ENCODE measurements around the gene ARHGAP28. TPM values are rescaled to one million over a fixed set of nuclear protein-coding genes. Genes with fewer than 3 reads are reported as not detected.

ARHGAP28 gene
- total and polyA plus RNA-seq, 5 donors: 0.93 to 6.1 (median 4.0) TPM

DNA sequence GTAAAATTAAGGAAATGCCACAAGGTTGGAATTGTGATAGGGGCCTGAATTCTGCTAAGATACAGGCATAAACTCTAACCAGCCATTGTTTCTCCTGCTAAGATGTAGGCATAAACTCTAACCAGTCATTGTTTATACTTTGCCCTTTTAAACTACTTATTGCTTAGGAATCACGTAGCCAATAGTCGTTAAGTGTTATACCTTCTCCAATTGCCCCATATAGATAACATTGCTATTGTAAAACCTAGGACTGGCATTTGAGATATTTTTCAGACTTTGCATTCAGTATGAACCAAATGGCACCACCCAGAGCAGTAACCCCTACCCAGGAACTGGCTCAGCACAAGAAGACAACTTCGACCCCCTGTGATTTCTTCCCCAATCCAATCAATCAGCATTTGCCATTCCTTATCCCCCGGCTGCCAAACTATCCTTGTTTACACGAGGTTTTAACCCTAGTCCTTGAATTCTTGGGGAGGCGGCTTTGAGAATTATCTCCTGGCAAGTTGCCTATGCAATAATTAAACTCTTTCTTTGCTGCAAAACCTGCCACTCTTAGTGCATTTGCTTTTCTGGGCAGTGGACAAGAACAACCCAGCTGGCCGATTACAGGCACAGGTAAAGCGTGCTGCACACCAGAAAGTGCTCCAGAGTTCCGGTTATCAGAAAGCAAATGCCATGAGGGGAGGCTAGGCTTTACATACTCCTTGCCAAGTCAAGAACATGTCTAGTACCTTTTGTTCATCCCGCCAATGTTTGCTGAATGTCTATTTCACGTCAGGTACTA lies 220.5 kb downstream of the ARHGAP28 start:
- Histone ChIP-seq H3K27ac (ENCODE audit: low read length) (no peak overlapping the region), H3K9me3 (ENCODE audit: control insufficient read depth, low read length) (no peaks in the 10 kb centered on the region), H3K27me3 (ENCODE audit: control insufficient read depth, insufficient read depth) (no peaks in the 10 kb centered on the region), H3K4me3 (ENCODE audit: low read length) (no peak overlapping the region), H3K4me1 (ENCODE audit: control insufficient read depth, insufficient read depth, low read length) (no peaks in the 10 kb centered on the region)
- intact Hi-C loops (cut with DNase I): no loop called here
- ATAC-seq (no peak), DNase-seq (no peak)
- WGBS: 74% methylated on average over 11 of the region's 11 CpGs

DNA sequence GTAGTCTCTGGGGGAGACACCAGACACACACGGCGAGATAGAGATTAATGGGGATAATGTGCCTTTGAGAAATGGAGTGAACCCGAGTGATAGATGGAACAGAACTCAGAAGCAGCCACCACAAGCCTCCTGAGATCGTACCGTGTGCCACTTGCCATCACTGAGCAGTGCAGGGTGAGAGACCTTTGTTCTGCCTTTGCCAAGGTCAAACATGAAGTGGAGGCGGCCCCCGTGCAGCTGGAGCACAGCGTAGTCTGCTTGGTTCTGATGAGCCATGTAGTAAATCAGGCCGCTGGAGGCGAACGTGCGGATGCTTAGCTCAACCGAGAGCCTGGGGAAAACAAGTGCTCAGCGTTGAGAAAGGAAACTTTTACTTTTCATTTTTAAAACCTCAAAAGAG lies 221.1 kb downstream of the ARHGAP28 start:
- no peak for ATAC-seq
- Histone ChIP-seq H3K4me1 (ENCODE audit: control insufficient read depth, insufficient read depth, low read length) (no peaks in the 10 kb centered on the region), H3K27me3 (ENCODE audit: control insufficient read depth, insufficient read depth) (no peaks in the 10 kb centered on the region), H3K27ac (ENCODE audit: low read length) (no peak overlapping the region), H3K4me3 (ENCODE audit: low read length) (no peak overlapping the region), H3K9me3 (ENCODE audit: control insufficient read depth, low read length) (no peaks in the 10 kb centered on the region)
- DNase-seq: no peak
- intact Hi-C loops (cut with DNase I): no loop called here
- 85% methylated on average over 14 of the region's 14 CpGs for WGBS

DNA sequence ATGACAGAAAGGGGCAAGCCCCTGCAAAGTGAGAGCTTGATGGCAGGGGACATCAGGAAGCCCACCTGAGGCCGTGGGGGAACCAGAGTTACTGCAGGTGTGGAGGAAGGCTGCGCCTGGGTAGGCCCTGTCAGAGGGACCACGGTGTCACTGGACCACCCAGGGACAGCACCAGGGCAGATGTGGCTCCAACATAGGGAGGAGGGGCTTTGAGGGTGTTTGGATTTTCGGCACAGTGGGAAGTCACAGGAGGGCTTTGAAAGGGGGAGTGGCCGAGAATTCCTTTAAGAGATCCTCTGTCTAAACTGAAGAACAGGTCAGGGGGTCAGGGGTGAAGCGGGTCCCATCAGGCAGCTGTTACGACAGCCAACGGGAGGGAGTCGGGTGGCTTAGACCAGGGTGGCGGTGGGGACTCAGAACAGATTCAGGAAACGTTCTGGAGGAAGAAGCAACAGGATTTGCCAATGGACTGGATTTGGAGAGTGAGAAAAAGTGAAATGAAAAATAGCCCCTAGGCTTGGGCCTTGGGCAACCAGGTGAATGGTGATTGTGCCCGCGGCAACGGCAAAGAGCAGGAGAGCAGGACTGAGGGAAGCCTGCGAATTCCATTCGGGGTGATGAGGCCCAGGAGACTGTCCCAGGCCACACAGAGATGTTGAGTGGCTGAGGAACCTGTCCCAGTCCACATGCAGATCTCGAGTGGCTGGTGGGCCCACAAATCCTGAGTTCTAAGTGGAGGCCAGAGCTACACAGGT lies 222.0 kb downstream of the ARHGAP28 start:
- H3K27ac ChIP-seq (ENCODE audit: low read length): no peak overlapping the region
- 74% methylated on average over 17 of the region's 17 CpGs for WGBS
- H3K27me3 ChIP-seq (ENCODE audit: control insufficient read depth, insufficient read depth): no peaks in the 10 kb centered on the region
- H3K4me3 ChIP-seq (ENCODE audit: low read length): no peak overlapping the region
- ATAC-seq (no peak), DNase-seq (no peak)
- intact Hi-C loops (cut with DNase I): no loop called here
- H3K4me1 ChIP-seq (ENCODE audit: control insufficient read depth, insufficient read depth, low read length): no peaks in the 10 kb centered on the region
- H3K9me3 ChIP-seq (ENCODE audit: control insufficient read depth, low read length): no peaks in the 10 kb centered on the region

DNA sequence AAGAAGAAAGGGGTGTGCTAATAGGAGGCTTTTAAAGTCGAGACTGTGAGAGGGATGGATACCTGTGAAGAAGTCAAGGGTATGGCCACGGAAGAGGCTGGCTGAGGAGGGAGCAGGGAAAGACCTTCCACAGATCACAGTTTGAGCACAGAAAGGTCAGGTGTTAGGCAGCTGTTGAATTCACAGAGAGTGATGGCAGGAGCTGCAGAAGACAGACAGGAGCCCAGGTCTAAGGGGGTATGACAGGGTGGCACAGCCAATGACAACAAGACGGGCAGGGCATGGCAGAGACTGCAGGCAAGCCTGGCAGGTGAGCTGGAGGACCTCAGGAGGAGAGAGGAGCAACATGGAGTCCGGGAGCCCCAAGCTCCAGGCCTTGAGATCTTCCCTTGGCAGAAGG lies 225.0 kb downstream of the ARHGAP28 start:
- Histone ChIP-seq H3K4me1 (ENCODE audit: control insufficient read depth, insufficient read depth, low read length) (no peaks in the 10 kb centered on the region), H3K27ac (ENCODE audit: low read length) (no peak overlapping the region), H3K9me3 (ENCODE audit: control insufficient read depth, low read length) (no peaks in the 10 kb centered on the region), H3K27me3 (ENCODE audit: control insufficient read depth, insufficient read depth) (no peaks in the 10 kb centered on the region), H3K4me3 (ENCODE audit: low read length) (no peak overlapping the region)
- intact Hi-C loops (cut with DNase I): no loop called here
- DNase-seq (no peak), ATAC-seq (no peak)
- WGBS: 79% methylated on average over 4 of the region's 4 CpGs

DNA sequence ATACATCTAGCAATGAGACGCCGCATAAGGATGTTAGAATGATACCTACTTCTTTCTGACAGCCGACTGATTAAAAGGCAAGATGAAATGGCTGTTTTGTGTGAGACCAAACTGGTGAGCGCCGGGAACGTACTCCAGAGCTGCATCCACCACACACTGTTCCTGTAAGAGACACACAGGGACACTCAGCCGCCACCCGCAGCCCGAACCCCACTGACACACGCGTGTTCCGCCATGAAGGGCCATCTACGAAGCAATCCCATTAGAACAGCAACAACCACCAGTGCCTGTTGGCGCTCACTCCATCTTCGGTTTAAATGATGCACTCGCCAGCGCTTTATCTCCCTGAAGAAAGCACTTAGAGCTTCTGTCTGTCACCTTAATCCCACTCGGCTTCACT lies 225.8 kb downstream of the ARHGAP28 start:
- DNase-seq (no peak), ATAC-seq (no peak)
- intact Hi-C loops (cut with DNase I): no loop called here
- H3K27me3 ChIP-seq (ENCODE audit: control insufficient read depth, insufficient read depth): no peaks in the 10 kb centered on the region
- 94% methylated on average over 18 of the region's 18 CpGs for WGBS
- no peaks in the 10 kb centered on the region for H3K9me3 ChIP-seq (ENCODE audit: control insufficient read depth, low read length)
- H3K27ac ChIP-seq (ENCODE audit: low read length): no peak overlapping the region
- H3K4me1 ChIP-seq (ENCODE audit: control insufficient read depth, insufficient read depth, low read length): no peaks in the 10 kb centered on the region
- no peak overlapping the region for H3K4me3 ChIP-seq (ENCODE audit: low read length)

DNA sequence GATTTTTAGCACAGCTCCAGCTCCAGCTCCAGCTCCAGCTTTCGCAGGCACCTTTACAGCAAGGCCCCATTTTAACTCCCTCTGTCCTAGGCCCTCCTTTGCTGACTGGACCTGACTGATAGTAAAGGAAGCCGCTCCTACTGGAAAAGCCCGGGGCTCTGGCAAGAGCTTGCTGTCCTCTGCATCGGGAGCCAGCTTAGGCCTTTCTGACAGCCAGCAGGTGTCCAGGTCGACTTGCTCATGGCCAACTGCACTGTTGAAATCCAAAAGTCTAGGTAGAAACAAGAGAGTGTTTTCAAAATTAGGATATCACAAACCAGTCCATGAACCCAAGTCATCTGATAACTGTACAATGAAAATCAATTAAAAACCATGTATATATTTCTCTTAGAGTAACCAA lies 227.0 kb downstream of the ARHGAP28 start:
- intact Hi-C loops (cut with DNase I): no loop called here
- no peak overlapping the region for H3K27ac ChIP-seq (ENCODE audit: low read length)
- no peak overlapping the region for H3K4me3 ChIP-seq (ENCODE audit: low read length)
- DNase-seq (no peak), ATAC-seq (no peak)
- 85% methylated on average over 5 of the region's 5 CpGs for WGBS
- H3K9me3 ChIP-seq (ENCODE audit: control insufficient read depth, low read length): no peaks in the 10 kb centered on the region
- H3K27me3 ChIP-seq (ENCODE audit: control insufficient read depth, insufficient read depth): no peaks in the 10 kb centered on the region
- H3K4me1 ChIP-seq (ENCODE audit: control insufficient read depth, insufficient read depth, low read length): no peaks in the 10 kb centered on the region

DNA sequence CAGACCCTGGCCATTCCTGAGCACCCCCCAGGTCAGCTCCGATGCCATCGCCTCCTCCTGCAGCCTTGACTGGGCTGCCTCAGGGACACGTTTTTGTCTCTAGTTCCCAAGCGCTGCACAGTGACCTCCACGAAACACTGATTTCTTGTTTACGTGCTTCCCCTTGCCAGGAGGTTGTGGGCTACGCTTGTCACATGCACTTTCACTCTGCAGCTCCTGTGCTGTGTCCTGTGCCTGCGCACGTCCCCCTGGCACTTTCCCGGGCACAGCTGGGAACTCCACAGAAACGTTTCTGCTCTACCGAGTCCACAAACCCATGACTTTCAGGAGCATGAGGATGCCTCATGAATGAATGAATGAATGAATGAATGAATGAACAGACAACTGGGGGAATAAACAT lies 227.5 kb downstream of the ARHGAP28 start:
- Histone ChIP-seq H3K4me1 (ENCODE audit: control insufficient read depth, insufficient read depth, low read length) (no peaks in the 10 kb centered on the region), H3K27me3 (ENCODE audit: control insufficient read depth, insufficient read depth) (no peaks in the 10 kb centered on the region), H3K9me3 (ENCODE audit: control insufficient read depth, low read length) (no peaks in the 10 kb centered on the region), H3K27ac (ENCODE audit: low read length) (no peak overlapping the region), H3K4me3 (ENCODE audit: low read length) (no peak overlapping the region)
- intact Hi-C loops (cut with DNase I): no loop called here
- DNase-seq: no peak
- no peak for ATAC-seq
- 91% methylated on average over 12 of the region's 12 CpGs for WGBS

DNA sequence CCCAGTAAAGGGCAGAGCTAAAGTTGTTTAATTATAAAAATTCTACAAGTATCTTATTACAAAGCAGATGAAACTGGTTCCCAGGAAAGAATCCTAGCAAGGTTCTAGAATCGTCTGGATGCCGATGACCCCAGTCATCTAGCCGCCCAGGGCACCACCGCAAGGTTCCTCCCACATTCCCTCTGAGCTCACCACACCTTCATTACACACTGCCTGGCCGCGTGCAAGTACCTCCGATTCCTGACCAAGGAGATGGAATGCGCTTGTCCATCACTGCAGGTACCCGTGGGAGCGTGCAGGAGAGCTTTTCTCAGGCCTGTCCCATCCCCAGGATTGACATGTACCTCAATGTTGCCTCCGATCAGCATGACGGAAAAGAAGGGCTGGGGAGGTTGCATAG lies 229.6 kb downstream of the ARHGAP28 start:
- intact Hi-C loops (cut with DNase I): no loop called here

DNA sequence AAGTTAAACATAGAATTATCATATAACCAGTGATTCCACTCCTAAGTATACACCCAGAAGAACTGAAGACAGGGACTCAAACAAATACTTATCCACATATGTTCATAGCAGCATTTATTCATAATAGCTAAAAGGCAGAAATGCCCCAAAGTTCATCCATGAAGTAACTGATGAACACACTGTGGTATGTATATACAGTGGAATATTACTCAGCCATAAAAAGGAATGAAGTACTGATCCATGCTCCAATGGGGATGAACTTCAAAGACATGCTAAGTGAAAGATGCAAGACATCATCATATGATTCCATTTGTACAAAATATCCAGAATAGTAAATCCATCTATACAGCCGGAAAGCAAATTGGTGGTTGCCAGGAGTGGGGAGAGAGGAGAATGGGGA lies 230.6 kb downstream of the ARHGAP28 start:
- DNase-seq (no peak), ATAC-seq (no peak)
- H3K27ac ChIP-seq (ENCODE audit: low read length): no peak overlapping the region
- H3K4me3 ChIP-seq (ENCODE audit: low read length): no peak overlapping the region
- no peaks in the 10 kb centered on the region for H3K27me3 ChIP-seq (ENCODE audit: control insufficient read depth, insufficient read depth)
- no peaks in the 10 kb centered on the region for H3K9me3 ChIP-seq (ENCODE audit: control insufficient read depth, low read length)
- intact Hi-C loops (cut with DNase I): no loop called here
- no peaks in the 10 kb centered on the region for H3K4me1 ChIP-seq (ENCODE audit: control insufficient read depth, insufficient read depth, low read length)
- WGBS: 95% methylated on average over 1 of the region's 1 CpG

More for the DNA sequence above, 229.6 kb downstream of the ARHGAP28 start:
- Histone ChIP-seq H3K4me1 (ENCODE audit: control insufficient read depth, insufficient read depth, low read length) (no peaks in the 10 kb centered on the region), H3K9me3 (ENCODE audit: control insufficient read depth, low read length) (no peaks in the 10 kb centered on the region), H3K27ac (ENCODE audit: low read length) (no peak overlapping the region), H3K27me3 (ENCODE audit: control insufficient read depth, insufficient read depth) (no peaks in the 10 kb centered on the region), H3K4me3 (ENCODE audit: low read length) (no peak overlapping the region)
- DNase-seq: no peak
- 90% methylated on average over 12 of the region's 12 CpGs for WGBS
- ATAC-seq: no peak

DNA sequence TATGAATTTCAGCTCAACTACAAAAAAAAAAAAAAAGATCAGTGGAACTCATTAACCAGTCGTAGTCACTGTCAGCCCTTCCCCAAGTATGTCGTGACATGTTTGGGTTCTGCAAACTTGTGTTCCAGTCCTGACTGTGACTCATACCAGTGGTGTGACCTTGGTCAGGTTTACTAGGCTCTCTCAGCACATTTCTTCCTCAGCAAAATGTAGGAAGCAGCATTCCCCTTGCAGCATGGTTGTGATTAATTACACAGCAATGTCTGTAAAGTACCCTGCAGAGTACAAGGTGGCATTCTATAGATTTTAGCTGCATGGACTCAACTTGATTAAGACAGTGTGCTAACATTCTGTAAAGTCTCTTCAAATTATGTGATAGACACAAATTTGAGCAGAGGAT lies 231.1 kb downstream of the ARHGAP28 start:
- H3K4me1 ChIP-seq (ENCODE audit: control insufficient read depth, insufficient read depth, low read length): no peaks in the 10 kb centered on the region
- no peaks in the 10 kb centered on the region for H3K27me3 ChIP-seq (ENCODE audit: control insufficient read depth, insufficient read depth)
- 86% methylated on average over 2 of the region's 2 CpGs for WGBS
- H3K4me3 ChIP-seq (ENCODE audit: low read length): no peak overlapping the region
- no peak overlapping the region for H3K27ac ChIP-seq (ENCODE audit: low read length)
- ATAC-seq (no peak), DNase-seq (no peak)
- intact Hi-C loops (cut with DNase I): no loop called here
- no peaks in the 10 kb centered on the region for H3K9me3 ChIP-seq (ENCODE audit: control insufficient read depth, low read length)

DNA sequence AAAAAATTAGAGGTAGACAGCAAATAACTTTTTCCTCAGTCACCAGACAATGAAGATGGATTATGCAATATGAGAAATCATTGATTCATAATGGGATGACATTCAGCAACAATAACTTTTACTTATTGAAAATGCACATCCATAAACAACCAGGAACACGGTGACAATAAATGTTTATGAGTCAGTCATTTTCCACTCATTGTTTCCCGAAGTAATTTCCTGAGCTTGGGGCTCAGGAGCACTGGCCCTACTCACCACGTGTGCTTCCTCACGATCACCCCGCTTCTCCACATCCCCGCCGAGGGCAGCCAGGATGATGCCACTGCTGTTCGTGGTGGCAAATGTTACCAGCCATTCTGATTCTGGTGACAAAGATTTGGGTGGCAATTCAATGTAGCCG lies 231.8 kb downstream of the ARHGAP28 start:
- no peak for ATAC-seq
- intact Hi-C loops (cut with DNase I): no loop called here
- Histone ChIP-seq H3K9me3 (ENCODE audit: control insufficient read depth, low read length) (no peaks in the 10 kb centered on the region), H3K4me3 (ENCODE audit: low read length) (no peak overlapping the region), H3K4me1 (ENCODE audit: control insufficient read depth, insufficient read depth, low read length) (no peaks in the 10 kb centered on the region), H3K27ac (ENCODE audit: low read length) (no peak overlapping the region), H3K27me3 (ENCODE audit: control insufficient read depth, insufficient read depth) (no peaks in the 10 kb centered on the region)
- DNase-seq: no peak
- 82% methylated on average over 9 of the region's 9 CpGs for WGBS

Measured in right cardiac atrium (tissue), 5 donors.